K562 (cell line): Measurements from ENCODE around the gene PLEKHH2.

Experiments used
- EGR1 ChIP-seq: fragments of 450-650 bp; conservative IDR thresholded peaks from 2 replicates; pipeline ENCODE4 v1.6.1; 2017; ENCODE audit warnings: mild to moderate bottlenecking
- EP300 ChIP-seq: IDR thresholded peaks from 2 replicates; pipeline ENCODE4 v1.6.1; 2012; ENCODE audit warnings: low read length, improper control_type of control experiment
- FOS ChIP-seq: IDR thresholded peaks from 3 replicates; pipeline ENCODE4 v1.6.1; 2011; ENCODE audit not compliant: insufficient read length; ENCODE audit errors: extremely low read depth
- MYNN ChIP-seq, 2 experiments: sonication (generic); formaldehyde crosslinking in 1 of 2; IDR thresholded peaks; 2 replicates each; pipeline versions ENCODE4 v1.5.0 to v1.6.1; 2016 to 2020; ENCODE audit warnings: antibody characterized with exemption in 1 of 2, missing genetic modification reagents in 1 of 2
- TRIM28 ChIP-seq: fragments of 450-650 bp; IDR thresholded peaks from 2 replicates; pipeline ENCODE4 v1.6.1; 2017
- TF ChIP-seq, protein P1 (sequence below): IDR thresholded peaks from 2 replicates; pipeline ENCODE4 v1.6.1; 2012; ENCODE audit warnings: low read depth, low read length, improper control_type of control experiment, borderline replicate concordance
- TF ChIP-seq, protein P2 (sequence below), 3 experiments: IDR thresholded peaks in 2 of 3; conservative IDR thresholded peaks in 1 of 3; 2 replicates each; pipeline ENCODE4 v1.5.1; 2011 to 2012; ENCODE audit warnings: low read length in 3 of 3, mild to moderate bottlenecking in 3 of 3, control low read depth in 2 of 3, improper control_type of control experiment in 1 of 3, inconsistent platforms in 1 of 3, low read depth in 1 of 3, mixed read lengths in 1 of 3, moderate library complexity in 1 of 3; ENCODE audit not compliant: insufficient read depth in 2 of 3

DNA sequence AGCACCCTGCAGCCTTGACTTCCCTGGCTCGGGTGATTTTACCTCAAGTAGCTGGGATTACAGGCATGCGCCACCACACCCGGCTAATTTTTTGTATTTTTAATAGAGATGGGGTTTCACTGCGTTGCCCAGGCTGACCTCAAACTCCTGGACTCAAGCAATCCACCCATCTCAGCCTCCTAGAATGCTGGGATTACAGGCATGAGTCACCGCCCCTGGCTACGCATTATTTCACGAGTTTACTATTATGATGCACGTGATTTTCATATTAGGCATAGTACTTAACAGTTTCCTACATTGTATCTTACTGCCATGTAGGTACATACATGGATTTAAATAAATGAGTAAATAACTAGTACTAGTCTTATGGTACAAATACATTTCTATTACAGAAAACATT is 141.2 kb downstream of the PLEKHH2 start:
- TF ChIP-seq FOS: no peak
- no peak for TF ChIP-seq EP300
- TF ChIP-seq, protein P1, sequence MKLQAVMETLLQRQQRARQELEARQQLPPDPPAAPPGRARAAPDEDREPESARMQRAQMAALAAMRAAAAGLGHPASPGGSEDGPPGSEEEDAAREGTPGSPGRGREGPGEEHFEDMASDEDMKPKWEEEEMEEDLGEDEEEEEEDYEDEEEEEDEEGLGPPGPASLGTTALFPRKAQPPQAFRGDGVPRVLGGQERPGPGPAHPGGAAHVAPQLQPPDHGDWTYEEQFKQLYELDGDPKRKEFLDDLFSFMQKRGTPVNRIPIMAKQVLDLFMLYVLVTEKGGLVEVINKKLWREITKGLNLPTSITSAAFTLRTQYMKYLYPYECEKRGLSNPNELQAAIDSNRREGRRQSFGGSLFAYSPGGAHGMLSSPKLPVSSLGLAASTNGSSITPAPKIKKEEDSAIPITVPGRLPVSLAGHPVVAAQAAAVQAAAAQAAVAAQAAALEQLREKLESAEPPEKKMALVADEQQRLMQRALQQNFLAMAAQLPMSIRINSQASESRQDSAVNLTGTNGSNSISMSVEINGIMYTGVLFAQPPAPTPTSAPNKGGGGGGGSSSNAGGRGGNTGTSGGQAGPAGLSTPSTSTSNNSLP: no peak
- no peak for TF ChIP-seq TRIM28
- no peak for TF ChIP-seq MYNN (IDR thresholded peaks at IDR 0.05)
- no peak for TF ChIP-seq MYNN (CRISPR knock-in tag; IDR thresholded peaks at IDR 0.05)
- TF ChIP-seq EGR1: no peak
- TF ChIP-seq, protein P2, sequence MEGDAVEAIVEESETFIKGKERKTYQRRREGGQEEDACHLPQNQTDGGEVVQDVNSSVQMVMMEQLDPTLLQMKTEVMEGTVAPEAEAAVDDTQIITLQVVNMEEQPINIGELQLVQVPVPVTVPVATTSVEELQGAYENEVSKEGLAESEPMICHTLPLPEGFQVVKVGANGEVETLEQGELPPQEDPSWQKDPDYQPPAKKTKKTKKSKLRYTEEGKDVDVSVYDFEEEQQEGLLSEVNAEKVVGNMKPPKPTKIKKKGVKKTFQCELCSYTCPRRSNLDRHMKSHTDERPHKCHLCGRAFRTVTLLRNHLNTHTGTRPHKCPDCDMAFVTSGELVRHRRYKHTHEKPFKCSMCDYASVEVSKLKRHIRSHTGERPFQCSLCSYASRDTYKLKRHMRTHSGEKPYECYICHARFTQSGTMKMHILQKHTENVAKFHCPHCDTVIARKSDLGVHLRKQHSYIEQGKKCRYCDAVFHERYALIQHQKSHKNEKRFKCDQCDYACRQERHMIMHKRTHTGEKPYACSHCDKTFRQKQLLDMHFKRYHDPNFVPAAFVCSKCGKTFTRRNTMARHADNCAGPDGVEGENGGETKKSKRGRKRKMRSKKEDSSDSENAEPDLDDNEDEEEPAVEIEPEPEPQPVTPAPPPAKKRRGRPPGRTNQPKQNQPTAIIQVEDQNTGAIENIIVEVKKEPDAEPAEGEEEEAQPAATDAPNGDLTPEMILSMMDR (IDR thresholded peaks at IDR 0.05 in 2 of 3, conservative IDR thresholded peaks at IDR 0.05 in 1 of 3; ENCODE audit: insufficient read depth in 2 of 3, low read depth in 1 of 3, low read length in 3 of 3): no peak
